ENCODE data around the gene NR2F6.

NR2F6 gene

GRCh38 chr19:17237747-17238706 is 7.7 kb downstream of the NR2F6 start:
- no peak for DNase-seq (ENCODE audit: low spot score)

- peak; percentile 61 for DNase-seq (ENCODE audit: low spot score)
These were observed 8.7 kb downstream of the NR2F6 start for GRCh38 chr19:17236811-17237543.

- DNase-seq (ENCODE audit: low spot score), result peak; percentile 80
These were observed 9.5 kb downstream of the NR2F6 start for GRCh38 chr19:17235971-17236777.

GRCh38 chr19:17235300-17235970 is 10.3 kb downstream of the NR2F6 start:
- peak; percentile 71 for DNase-seq (ENCODE audit: low spot score)

GRCh38 chr19:17234911-17235299 is 10.8 kb downstream of the NR2F6 start:
- DNase-seq (ENCODE audit: low spot score), result peak; percentile 71

GRCh38 chr19:17232258-17232657 is 13.5 kb downstream of the NR2F6 start:
- DNase-seq (ENCODE audit: low spot score), result no peak

GRCh38 chr19:17229890-17230289 is 15.8 kb downstream of the NR2F6 start:
- no peak for DNase-seq (ENCODE audit: low spot score)

- DNase-seq (ENCODE audit: low spot score), result no peak
These were observed 17.8 kb downstream of the NR2F6 start for GRCh38 chr19:17227798-17228367.

GRCh38 chr19:17226002-17226933 is 19.5 kb downstream of the NR2F6 start, which contains the start of gene OCEL1:
Gene OCEL1 (plus strand): TSS chr19:17226226. CDS start chr19:17226248, 22 bp downstream.
- DNase-seq (ENCODE audit: low spot score), result peak; percentile 99

GRCh38 chr19:17225053-17225452 is 20.7 kb downstream of the NR2F6 start:
- no peak for DNase-seq (ENCODE audit: low spot score)

GRCh38 chr19:17220207-17220758 is 25.4 kb downstream of the NR2F6 start:
- no peak for DNase-seq (ENCODE audit: low spot score)

GRCh38 chr19:17219286-17219685 is 26.4 kb downstream of the NR2F6 start:
- no peak for DNase-seq (ENCODE audit: low spot score)

- DNase-seq (ENCODE audit: low spot score), result no peak
These were observed 29.6 kb downstream of the NR2F6 start for GRCh38 chr19:17216058-17216670.

GRCh38 chr19:17215127-17215971 is 30.4 kb downstream of the NR2F6 start, which contains the start of gene USE1:
Gene USE1 (plus strand): TSS chr19:17215357. CDS start chr19:17215406, 49 bp downstream.
- DNase-seq (ENCODE audit: low spot score), result peak; percentile 95

GRCh38 chr19:17214508-17215126 is 31.1 kb downstream of the NR2F6 start:
- no peak for DNase-seq (ENCODE audit: low spot score)

- no peak for DNase-seq (ENCODE audit: low spot score)
These were observed 32.4 kb downstream of the NR2F6 start for GRCh38 chr19:17213334-17213733.

- DNase-seq (ENCODE audit: low spot score), result no peak
These were observed 33.9 kb downstream of the NR2F6 start for GRCh38 chr19:17211547-17212446.

Measured in cerebellar cortex (tissue), 1 donor.